Cardiac muscle cell (in vitro differentiated cells and primary cell): ENCODE measurements around the gene TNFSF12. TPM values are rescaled to one million over a fixed set of nuclear protein-coding genes. Genes with fewer than 3 reads are reported as not detected.

Experiments
- DNase-seq, 2 donors: peaks; one replicate each; pipeline versions ENCODE4 v3.0.0 to v3.0.0-alpha.2; 2010 to 2017; ENCODE audit warnings: low read depth in 1 of 2, low spot score in 1 of 2
- H3K27ac ChIP-seq: fragments of 200-600 bp; sonication (generic); 2 replicates; pipeline ENCODE4 v1.5.1; 2016
- H3K27me3 ChIP-seq: fragments of 200-600 bp; sonication (generic); 2 replicates; pipeline ENCODE4 v1.6.0; 2016; ENCODE audit warnings: control low read depth
- H3K36me3 ChIP-seq: fragments of 200-600 bp; sonication (generic); 2 replicates; pipeline ENCODE4 v1.5.1; 2016; ENCODE audit warnings: control low read depth
- H3K4me1 ChIP-seq: fragments of 200-600 bp; sonication (generic); 2 replicates; pipeline ENCODE4 v1.8.1; 2017; ENCODE audit warnings: low read depth, mild to moderate bottlenecking, mixed run types
- H3K4me3 ChIP-seq: fragments of 200-600 bp; sonication (generic); 2 replicates; pipeline ENCODE4 v1.5.1; 2016; ENCODE audit warnings: mild to moderate bottlenecking
- H3K9me3 ChIP-seq: fragments of 200-600 bp; sonication (generic); 2 replicates; pipeline ENCODE4 v1.5.1; 2017; ENCODE audit warnings: low read depth, mild to moderate bottlenecking, control low read depth
- CTCF ChIP-seq: IDR thresholded peaks from 2 replicates; pipeline ENCODE4 v1.5.1; 2012; ENCODE audit warnings: low read depth, mild to moderate bottlenecking, low read length
- polyA plus RNA-seq: library from polyadenylated mRNA; unstranded; fragments of >200 nt; fragmentation: Nextera tagmentation; extraction: Ambion mirVana; gene quantifications from 2 replicates; pipeline ENCODE4 v1.2.1, GENCODE V29; 2016
- total RNA-seq: library from RNA; depleted of rRNA; stranded (reverse); fragments of >200 nt; gene quantifications from 2 replicates; pipeline ENCODE4 v1.2.3, GENCODE V29; 2016

Gene TNFSF12
- total and polyA plus RNA-seq, 2 experiments from 2014 or later, result 3.2 to 11.7 TPM

DNA sequence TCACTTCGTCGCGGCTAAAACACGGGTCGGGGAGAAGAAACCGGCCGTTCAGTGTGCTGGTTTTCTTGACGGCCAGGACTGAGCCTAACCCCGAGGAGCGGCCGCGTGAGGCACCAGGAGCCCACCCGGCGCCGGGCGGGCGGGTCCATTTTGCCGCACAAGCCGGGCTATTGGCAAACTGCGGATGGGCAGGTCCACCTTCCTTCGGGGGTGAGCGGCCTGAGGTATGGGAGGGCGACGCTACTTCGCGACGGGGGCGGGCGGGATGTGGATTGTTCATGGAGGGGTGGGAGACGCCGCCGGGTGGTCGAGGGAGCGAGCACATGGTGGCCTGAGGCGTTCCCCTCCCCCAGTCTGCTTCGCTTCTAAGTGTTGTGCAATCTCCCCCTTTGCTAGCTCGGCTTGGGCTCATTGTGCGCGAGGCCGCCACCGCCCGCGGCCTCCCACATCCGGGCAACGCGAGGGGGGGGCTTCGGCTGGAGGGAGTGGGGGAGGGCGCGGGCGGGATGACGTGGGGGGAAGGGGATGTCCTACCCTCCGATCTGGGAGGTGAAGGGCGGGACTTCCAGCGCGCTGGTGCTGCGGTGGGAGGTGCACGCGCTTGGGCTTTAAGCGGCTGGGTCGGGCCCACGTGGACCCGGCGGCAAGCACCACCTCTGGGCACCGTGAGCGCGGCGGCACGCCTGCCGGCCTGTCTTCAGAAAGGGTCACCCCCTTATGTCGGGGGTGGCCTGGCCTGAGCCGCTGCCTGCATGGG lies 24.6 kb downstream of the TNFSF12 start:
- Histone ChIP-seq H3K27me3 (no peaks in the 10 kb centered on the region), H3K27ac (peak overlapping the region; percentile 93), H3K9me3 (no peaks in the 10 kb centered on the region), H3K4me1 (no peaks in the 10 kb centered on the region), H3K36me3 (peaks cover 47% of the 10 kb centered on the region), H3K4me3 (peak overlapping the region; percentile 84)
- no peak for TF ChIP-seq CTCF
- peak; percentile 94 to 97 for DNase-seq

DNA sequence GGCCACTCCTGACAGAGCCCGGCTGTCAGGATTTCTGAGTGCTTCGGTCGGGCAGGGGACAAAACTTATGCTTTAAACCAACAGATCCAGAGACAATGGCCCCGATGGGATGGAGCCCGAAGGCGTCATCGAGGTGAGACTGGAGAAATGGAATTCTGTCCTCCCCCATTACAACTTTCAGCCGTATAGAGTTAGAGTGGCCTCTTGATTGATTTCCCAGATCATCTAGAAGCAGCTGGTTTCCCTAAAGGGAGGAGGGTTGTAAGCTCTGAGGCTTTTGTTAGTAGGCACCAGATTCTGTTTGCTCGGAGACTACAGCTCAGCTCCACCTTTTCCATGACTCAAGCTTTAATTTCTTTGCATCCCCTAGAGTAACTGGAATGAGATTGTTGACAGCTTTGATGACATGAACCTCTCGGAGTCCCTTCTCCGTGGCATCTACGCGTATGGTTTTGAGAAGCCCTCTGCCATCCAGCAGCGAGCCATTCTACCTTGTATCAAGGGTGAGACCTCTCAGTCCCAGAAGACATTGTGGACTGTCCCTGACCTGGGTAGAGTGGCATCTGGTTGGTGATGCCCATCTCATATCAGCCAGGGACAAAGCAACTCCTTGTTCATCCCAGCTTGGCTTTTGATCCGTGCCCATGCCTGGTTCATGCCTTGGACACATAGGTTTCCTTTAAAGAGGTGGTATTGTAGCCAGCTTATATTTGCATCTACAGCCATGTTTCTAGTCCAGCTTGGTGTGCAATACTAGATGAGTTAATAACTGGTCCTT lies 25.5 kb downstream of the TNFSF12 start:
- no peak for DNase-seq
- no peak for TF ChIP-seq CTCF
- Histone ChIP-seq H3K9me3 (no peaks in the 10 kb centered on the region), H3K27me3 (no peaks in the 10 kb centered on the region), H3K4me3 (peak overlapping the region; percentile 84), H3K4me1 (no peaks in the 10 kb centered on the region), H3K27ac (peak overlapping the region; percentile 25), H3K36me3 (peaks cover 52% of the 10 kb centered on the region)

DNA sequence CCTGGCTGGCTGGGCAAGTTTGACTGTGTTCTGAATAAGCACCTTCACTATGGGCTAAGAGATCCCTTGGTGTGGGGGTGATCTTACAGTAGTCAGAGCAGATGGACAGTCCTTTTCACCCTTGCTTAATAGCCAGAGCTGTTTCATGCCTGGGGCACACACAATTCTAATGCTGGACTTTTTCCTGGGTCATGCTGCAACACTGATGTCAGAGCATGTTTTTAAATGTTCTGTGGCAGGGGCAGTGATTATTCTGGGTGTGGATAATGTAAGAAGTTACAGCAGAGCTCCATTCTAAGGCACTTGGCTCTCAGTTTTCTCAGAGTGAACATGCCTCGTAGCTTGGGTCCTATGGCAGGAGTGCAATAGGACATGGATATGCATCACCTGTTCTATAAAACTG lies 26.6 kb downstream of the TNFSF12 start:
- Histone ChIP-seq H3K27ac (peak overlapping the region; percentile 42), H3K36me3 (peaks cover 53% of the 10 kb centered on the region), H3K4me3 (no peak overlapping the region), H3K4me1 (no peaks in the 10 kb centered on the region), H3K27me3 (no peaks in the 10 kb centered on the region), H3K9me3 (no peaks in the 10 kb centered on the region)
- DNase-seq, result no peak
- no peak for TF ChIP-seq CTCF

- Histone ChIP-seq H3K9me3 (no peaks in the 10 kb centered on the region), H3K4me1 (no peaks in the 10 kb centered on the region), H3K36me3 (peaks cover 53% of the 10 kb centered on the region), H3K27me3 (no peaks in the 10 kb centered on the region), H3K27ac (peak overlapping the region; percentile 42), H3K4me3 (no peak overlapping the region)
- TF ChIP-seq CTCF, result no peak
- no peak for DNase-seq
Observed at GRCh38 chr17:7575959-7576358, 27.1 kb downstream of the TNFSF12 start.

GRCh38 chr17:7576432-7576937 lies 27.6 kb downstream of the TNFSF12 start:
- H3K36me3 ChIP-seq, result peaks cover 53% of the 10 kb centered on the region
- H3K27me3 ChIP-seq, result no peaks in the 10 kb centered on the region
- no peak for DNase-seq
- no peak overlapping the region for H3K27ac ChIP-seq
- no peaks in the 10 kb centered on the region for H3K9me3 ChIP-seq
- H3K4me1 ChIP-seq, result no peaks in the 10 kb centered on the region
- TF ChIP-seq CTCF, result no peak
- H3K4me3 ChIP-seq, result no peak overlapping the region
